ENCODE results near the gene IRF4.
A peak's percentile ranks its signal among the peaks of the same experiment; 100 is the strongest.

The IRF4 gene

GRCh38 chr6:398065-398464 is 6.5 kb downstream of the IRF4 start:
- no peak for DNase-seq
- Histone ChIP-seq H3K4me1 (ENCODE audit: control insufficient read depth, insufficient read depth, low read length, poor library complexity, severe bottlenecking) (peaks cover 4% of the 10 kb centered on the region), H3K27me3 (replicated peaks; ENCODE audit: control insufficient read depth, insufficient read depth, low read length, poor library complexity, severe bottlenecking) (no peaks in the 10 kb centered on the region), H3K36me3 (ENCODE audit: control insufficient read depth, insufficient read depth, low read length) (no peaks in the 10 kb centered on the region), H3K27ac (ENCODE audit: insufficient read depth, low read length, poor library complexity, severe bottlenecking) (no peak overlapping the region), H3K4me3 (ENCODE audit: insufficient read depth, low read depth, low read length, poor library complexity, severe bottlenecking) (no peak overlapping the region), H3K9me3 (ENCODE audit: control insufficient read depth, low read length) (no peaks in the 10 kb centered on the region)

- Histone ChIP-seq H3K9me3 (ENCODE audit: control insufficient read depth, low read length) (no peaks in the 10 kb centered on the region), H3K4me1 (ENCODE audit: control insufficient read depth, insufficient read depth, low read length, poor library complexity, severe bottlenecking) (peaks cover 8% of the 10 kb centered on the region), H3K4me3 (ENCODE audit: insufficient read depth, low read depth, low read length, poor library complexity, severe bottlenecking) (no peak overlapping the region), H3K36me3 (ENCODE audit: control insufficient read depth, insufficient read depth, low read length) (no peaks in the 10 kb centered on the region), H3K27ac (ENCODE audit: insufficient read depth, low read length, poor library complexity, severe bottlenecking) (no peak overlapping the region), H3K27me3 (replicated peaks; ENCODE audit: control insufficient read depth, insufficient read depth, low read length, poor library complexity, severe bottlenecking) (no peaks in the 10 kb centered on the region)
- DNase-seq, result no peak
Observed at GRCh38 chr6:398558-399078, 7.1 kb downstream of the IRF4 start.

GRCh38 chr6:399785-400534 is 8.4 kb downstream of the IRF4 start:
- DNase-seq, result no peak
- Histone ChIP-seq H3K4me3 (ENCODE audit: insufficient read depth, low read depth, low read length, poor library complexity, severe bottlenecking) (no peak overlapping the region), H3K9me3 (ENCODE audit: control insufficient read depth, low read length) (no peaks in the 10 kb centered on the region), H3K4me1 (ENCODE audit: control insufficient read depth, insufficient read depth, low read length, poor library complexity, severe bottlenecking) (peaks cover 10% of the 10 kb centered on the region), H3K27me3 (replicated peaks; ENCODE audit: control insufficient read depth, insufficient read depth, low read length, poor library complexity, severe bottlenecking) (no peaks in the 10 kb centered on the region), H3K36me3 (ENCODE audit: control insufficient read depth, insufficient read depth, low read length) (peaks cover 2% of the 10 kb centered on the region), H3K27ac (ENCODE audit: insufficient read depth, low read length, poor library complexity, severe bottlenecking) (no peak overlapping the region)

GRCh38 chr6:400815-401214 is 9.3 kb downstream of the IRF4 start:
- H3K4me3 ChIP-seq (ENCODE audit: insufficient read depth, low read depth, low read length, poor library complexity, severe bottlenecking), result no peak overlapping the region
- H3K36me3 ChIP-seq (ENCODE audit: control insufficient read depth, insufficient read depth, low read length), result peaks cover 6% of the 10 kb centered on the region
- H3K9me3 ChIP-seq (ENCODE audit: control insufficient read depth, low read length), result no peaks in the 10 kb centered on the region
- H3K4me1 ChIP-seq (ENCODE audit: control insufficient read depth, insufficient read depth, low read length, poor library complexity, severe bottlenecking), result peaks cover 10% of the 10 kb centered on the region
- no peak for DNase-seq
- H3K27me3 ChIP-seq (replicated peaks; ENCODE audit: control insufficient read depth, insufficient read depth, low read length, poor library complexity, severe bottlenecking), result no peaks in the 10 kb centered on the region
- no peak overlapping the region for H3K27ac ChIP-seq (ENCODE audit: insufficient read depth, low read length, poor library complexity, severe bottlenecking)

- H3K27ac ChIP-seq (ENCODE audit: insufficient read depth, low read length, poor library complexity, severe bottlenecking), result no peak overlapping the region
- no peak overlapping the region for H3K4me3 ChIP-seq (ENCODE audit: insufficient read depth, low read depth, low read length, poor library complexity, severe bottlenecking)
- DNase-seq, result no peak
- no peaks in the 10 kb centered on the region for H3K9me3 ChIP-seq (ENCODE audit: control insufficient read depth, low read length)
- H3K36me3 ChIP-seq (ENCODE audit: control insufficient read depth, insufficient read depth, low read length), result peaks cover 6% of the 10 kb centered on the region
- H3K27me3 ChIP-seq (replicated peaks; ENCODE audit: control insufficient read depth, insufficient read depth, low read length, poor library complexity, severe bottlenecking), result no peaks in the 10 kb centered on the region
- H3K4me1 ChIP-seq (ENCODE audit: control insufficient read depth, insufficient read depth, low read length, poor library complexity, severe bottlenecking), result peaks cover 10% of the 10 kb centered on the region
Observed at GRCh38 chr6:401239-401993, 9.9 kb downstream of the IRF4 start.

GRCh38 chr6:401994-402640 is 10.6 kb downstream of the IRF4 start:
- H3K27ac ChIP-seq (ENCODE audit: insufficient read depth, low read length, poor library complexity, severe bottlenecking), result no peak overlapping the region
- H3K4me3 ChIP-seq (ENCODE audit: insufficient read depth, low read depth, low read length, poor library complexity, severe bottlenecking), result no peak overlapping the region
- H3K9me3 ChIP-seq (ENCODE audit: control insufficient read depth, low read length), result no peaks in the 10 kb centered on the region
- no peaks in the 10 kb centered on the region for H3K27me3 ChIP-seq (replicated peaks; ENCODE audit: control insufficient read depth, insufficient read depth, low read length, poor library complexity, severe bottlenecking)
- H3K36me3 ChIP-seq (ENCODE audit: control insufficient read depth, insufficient read depth, low read length), result peaks cover 6% of the 10 kb centered on the region
- H3K4me1 ChIP-seq (ENCODE audit: control insufficient read depth, insufficient read depth, low read length, poor library complexity, severe bottlenecking), result peaks cover 10% of the 10 kb centered on the region
- DNase-seq, result no peak

GRCh38 chr6:402901-403658 is 11.5 kb downstream of the IRF4 start:
- peaks cover 10% of the 10 kb centered on the region for H3K4me1 ChIP-seq (ENCODE audit: control insufficient read depth, insufficient read depth, low read length, poor library complexity, severe bottlenecking)
- peaks cover 6% of the 10 kb centered on the region for H3K36me3 ChIP-seq (ENCODE audit: control insufficient read depth, insufficient read depth, low read length)
- no peaks in the 10 kb centered on the region for H3K9me3 ChIP-seq (ENCODE audit: control insufficient read depth, low read length)
- H3K4me3 ChIP-seq (ENCODE audit: insufficient read depth, low read depth, low read length, poor library complexity, severe bottlenecking), result no peak overlapping the region
- no peak overlapping the region for H3K27ac ChIP-seq (ENCODE audit: insufficient read depth, low read length, poor library complexity, severe bottlenecking)
- no peaks in the 10 kb centered on the region for H3K27me3 ChIP-seq (replicated peaks; ENCODE audit: control insufficient read depth, insufficient read depth, low read length, poor library complexity, severe bottlenecking)
- DNase-seq, result no peak

GRCh38 chr6:403659-404655 is 12.4 kb downstream of the IRF4 start:
- Histone ChIP-seq H3K27ac (ENCODE audit: insufficient read depth, low read length, poor library complexity, severe bottlenecking) (no peak overlapping the region), H3K4me3 (ENCODE audit: insufficient read depth, low read depth, low read length, poor library complexity, severe bottlenecking) (peak overlapping the region; percentile 17), H3K9me3 (ENCODE audit: control insufficient read depth, low read length) (no peaks in the 10 kb centered on the region), H3K36me3 (ENCODE audit: control insufficient read depth, insufficient read depth, low read length) (peaks cover 6% of the 10 kb centered on the region), H3K4me1 (ENCODE audit: control insufficient read depth, insufficient read depth, low read length, poor library complexity, severe bottlenecking) (peaks cover 10% of the 10 kb centered on the region), H3K27me3 (replicated peaks; ENCODE audit: control insufficient read depth, insufficient read depth, low read length, poor library complexity, severe bottlenecking) (no peaks in the 10 kb centered on the region)
- no peak for DNase-seq
